NCI-H69 (cell line): ENCODE data around the gene VIPR2.

Source experiments
- DNase-seq: peaks from one replicate; lab custom pipeline; 2025; lab: John Stamatoyannopoulos, UW

Gene VIPR2

DNA sequence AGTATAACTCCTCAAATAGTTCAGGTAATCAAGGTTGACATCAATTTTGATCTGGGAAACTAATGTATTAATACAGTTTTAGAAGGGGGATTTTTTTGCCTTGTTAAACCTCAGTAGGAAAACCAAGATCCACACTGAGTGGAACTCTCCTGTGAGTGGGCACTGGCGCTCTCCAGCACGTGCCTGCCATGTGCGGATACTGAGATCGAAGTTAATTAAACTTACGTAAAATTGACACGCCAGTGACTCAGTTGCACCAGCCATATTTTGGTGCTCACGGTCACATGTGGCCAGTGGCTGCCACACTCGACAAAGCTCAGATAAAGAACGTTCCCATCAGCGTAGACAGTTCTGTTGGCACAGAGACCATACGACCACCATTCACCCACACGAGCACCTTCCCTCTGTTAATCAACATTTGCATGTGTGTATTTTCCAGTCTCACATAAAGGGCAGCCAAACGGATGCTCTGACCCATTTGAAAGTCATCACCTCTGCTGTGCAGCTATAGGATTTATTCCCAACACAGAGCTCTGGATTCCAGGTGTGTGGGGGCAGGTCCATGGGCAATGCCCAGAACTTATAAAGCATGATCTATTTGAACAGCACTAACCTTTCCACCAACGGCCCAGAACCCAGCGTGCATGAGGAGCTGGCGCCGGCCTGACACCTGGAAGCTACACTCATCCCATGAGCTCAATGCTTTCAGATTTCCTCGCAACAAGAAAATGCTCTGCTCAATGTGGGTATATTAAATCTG lies 77.7 kb downstream of the VIPR2 start:
- no peak for DNase-seq

GRCh38 chr7:159065852-159066480 lies 78.7 kb downstream of the VIPR2 start:
- DNase-seq, result no peak

- DNase-seq, result no peak
Measured at GRCh38 chr7:159064816-159065510, 79.7 kb downstream of the VIPR2 start.

DNA sequence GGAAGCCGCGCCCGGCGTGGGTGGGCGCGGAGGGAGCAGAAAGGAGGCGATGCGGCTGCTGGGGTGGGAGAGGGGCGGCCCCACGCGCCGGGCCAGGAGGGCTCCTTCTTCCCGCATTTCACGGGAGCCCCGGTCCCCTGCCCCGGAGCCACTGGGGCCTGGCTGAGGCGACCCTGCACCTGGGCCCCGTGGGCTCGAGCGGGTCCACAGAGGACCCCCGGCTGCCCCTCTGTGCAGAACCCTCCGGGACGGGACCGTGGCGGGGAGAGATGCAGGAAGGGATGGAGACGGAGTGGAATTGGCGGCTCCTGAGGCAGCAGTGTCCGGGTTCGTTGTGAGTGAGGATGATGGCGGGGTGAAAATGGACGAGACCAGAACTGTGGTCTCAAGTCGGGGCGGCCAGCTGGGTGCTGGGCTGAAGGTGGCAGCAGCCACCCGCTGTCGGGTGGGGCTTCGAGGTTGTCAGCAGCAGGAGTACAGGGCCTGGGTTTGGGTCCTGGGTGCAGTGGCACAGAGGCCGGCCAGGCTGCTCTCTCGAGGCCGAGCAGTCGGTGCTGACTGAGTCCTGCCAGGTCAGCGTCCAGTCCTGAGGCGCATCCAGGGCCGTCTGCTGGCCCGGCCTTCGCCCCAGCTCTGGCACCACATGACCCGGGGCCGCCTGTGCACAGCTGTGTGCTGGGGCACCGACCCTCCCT lies 80.4 kb downstream of the VIPR2 start:
- no peak for DNase-seq

DNA sequence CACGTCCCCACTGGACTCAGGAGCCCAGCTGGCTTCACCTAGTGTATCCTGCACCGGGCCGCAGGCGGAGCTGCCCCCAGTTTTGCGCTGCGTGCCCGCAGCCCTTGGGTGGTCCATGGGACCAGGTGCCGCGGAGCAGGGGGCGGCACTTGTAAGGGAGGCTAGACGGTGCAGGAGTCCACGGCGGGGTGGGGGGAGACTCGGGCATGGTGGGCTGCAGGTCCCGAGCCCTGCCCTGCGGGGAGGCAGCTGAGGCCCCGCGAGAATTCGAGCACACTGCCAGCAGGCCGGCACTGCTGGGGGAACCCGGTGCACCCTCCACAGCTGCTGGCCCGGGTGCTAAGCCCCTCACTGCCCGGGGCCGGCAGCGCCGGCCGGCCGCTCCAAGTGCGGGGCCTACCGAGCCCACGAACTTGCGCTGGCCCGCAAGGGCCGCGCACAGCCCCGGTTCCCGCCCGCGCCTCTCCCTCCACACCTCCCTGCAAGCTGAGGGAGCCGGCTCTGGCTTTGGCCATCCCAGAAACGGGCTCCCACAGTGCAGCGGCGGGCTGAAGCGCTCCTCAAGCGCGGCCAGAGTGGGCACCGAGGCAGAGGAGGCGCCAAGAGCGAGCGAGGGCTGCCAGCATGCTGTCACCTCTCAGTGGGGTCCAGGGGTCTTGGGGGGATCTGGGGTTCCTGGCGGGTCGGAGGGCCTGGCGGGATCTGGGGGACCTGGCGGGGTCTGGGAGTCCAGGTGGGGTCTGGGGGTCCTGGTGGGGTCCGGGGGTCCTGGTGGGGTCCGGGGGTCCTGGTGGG lies 81.4 kb downstream of the VIPR2 start:
- no peak for DNase-seq

DNA sequence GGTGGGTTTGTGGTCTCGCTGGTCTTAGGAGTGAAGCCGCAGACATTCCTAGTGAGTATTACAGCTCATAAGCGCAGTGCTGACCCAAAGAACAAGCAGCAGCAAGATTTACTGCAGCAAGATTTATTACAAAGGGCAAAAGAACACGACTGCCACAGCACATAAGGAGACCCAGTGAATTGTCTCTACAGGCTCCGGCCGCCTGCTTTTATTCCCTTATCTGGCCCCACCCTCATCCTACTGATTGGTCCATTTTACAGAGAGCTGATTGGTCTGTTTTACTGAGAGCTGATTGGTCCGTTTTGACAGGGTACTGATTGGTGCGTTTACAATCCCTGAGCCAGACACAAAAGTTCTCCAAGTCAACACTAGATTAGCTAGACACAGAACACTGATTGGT lies 82.1 kb downstream of the VIPR2 start:
- DNase-seq, result no peak

DNA sequence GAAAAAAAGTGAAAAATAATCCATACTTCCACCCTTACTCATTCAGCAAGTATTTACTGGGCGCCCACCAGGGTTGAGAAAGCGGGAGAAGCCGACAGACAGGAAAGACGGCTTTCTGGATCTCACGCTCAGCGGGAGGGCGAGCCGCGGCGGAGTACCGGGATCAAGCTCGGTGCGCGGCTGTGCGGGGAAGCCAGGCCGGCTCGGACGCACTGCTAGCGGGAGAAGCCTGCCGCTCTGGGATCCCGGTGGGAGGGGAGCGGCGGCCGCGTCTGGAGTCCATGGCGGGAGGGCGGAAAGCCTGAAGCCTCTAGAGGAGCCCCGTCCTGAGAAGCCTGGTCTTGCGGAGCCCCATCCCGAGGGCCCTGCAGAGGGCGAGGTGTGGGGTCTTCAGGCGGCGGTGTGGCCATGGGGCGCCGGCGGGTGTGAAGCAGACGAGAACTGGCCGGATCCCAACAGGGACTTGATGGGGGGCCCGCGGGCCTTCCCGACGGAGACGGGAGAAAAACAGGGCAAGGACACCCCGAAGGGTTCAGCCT lies 82.9 kb downstream of the VIPR2 start:
- no peak for DNase-seq

- DNase-seq, result no peak
Measured at GRCh38 chr7:159061209-159061608, 83.5 kb downstream of the VIPR2 start.

DNA sequence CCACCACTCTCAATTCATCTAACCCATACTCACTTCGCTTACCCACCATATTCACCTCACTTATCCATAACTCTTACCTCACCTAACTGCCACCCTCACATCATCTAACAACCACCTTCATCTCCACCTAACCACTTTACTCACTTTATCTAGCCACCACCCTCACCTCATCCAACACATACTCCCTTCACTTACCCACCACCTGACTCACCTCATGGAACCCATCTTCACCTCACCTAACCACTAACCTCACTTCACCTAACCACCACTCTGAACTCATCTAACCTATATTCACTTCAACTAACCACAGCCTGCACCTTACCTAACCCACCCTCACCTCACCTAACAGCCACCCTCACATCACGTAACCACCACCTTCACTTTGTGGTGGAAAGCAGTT lies 84.2 kb downstream of the VIPR2 start:
- DNase-seq, result no peak

- no peak for DNase-seq
Measured at GRCh38 chr7:159059629-159060028, 85.0 kb downstream of the VIPR2 start.

DNA sequence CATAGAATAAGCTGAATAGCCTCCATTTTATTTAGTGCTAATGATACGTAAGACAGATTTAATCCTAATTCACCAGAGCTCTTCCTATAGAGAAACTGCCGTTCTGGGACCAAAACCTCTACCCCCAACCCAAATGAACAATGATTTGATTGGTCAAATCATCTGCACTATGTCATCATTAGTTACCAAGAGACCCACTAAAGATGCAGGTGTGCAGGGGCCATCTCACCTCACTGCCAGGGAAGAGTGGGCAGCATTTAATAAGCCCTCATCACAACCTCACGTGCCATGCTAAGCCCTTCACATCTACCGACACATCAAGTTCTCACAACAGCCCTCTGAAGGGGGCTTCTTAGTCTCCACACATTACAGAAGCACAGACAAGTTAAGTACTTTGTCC lies 87.0 kb downstream of the VIPR2 start:
- DNase-seq, result no peak

- DNase-seq, result peak; percentile 78
Measured at GRCh38 chr7:159056737-159057136, 87.9 kb downstream of the VIPR2 start.

GRCh38 chr7:159051916-159052315 lies 92.8 kb downstream of the VIPR2 start:
- DNase-seq, result no peak

- DNase-seq, result no peak
Measured at GRCh38 chr7:159050704-159051103, 94.0 kb downstream of the VIPR2 start.

DNA sequence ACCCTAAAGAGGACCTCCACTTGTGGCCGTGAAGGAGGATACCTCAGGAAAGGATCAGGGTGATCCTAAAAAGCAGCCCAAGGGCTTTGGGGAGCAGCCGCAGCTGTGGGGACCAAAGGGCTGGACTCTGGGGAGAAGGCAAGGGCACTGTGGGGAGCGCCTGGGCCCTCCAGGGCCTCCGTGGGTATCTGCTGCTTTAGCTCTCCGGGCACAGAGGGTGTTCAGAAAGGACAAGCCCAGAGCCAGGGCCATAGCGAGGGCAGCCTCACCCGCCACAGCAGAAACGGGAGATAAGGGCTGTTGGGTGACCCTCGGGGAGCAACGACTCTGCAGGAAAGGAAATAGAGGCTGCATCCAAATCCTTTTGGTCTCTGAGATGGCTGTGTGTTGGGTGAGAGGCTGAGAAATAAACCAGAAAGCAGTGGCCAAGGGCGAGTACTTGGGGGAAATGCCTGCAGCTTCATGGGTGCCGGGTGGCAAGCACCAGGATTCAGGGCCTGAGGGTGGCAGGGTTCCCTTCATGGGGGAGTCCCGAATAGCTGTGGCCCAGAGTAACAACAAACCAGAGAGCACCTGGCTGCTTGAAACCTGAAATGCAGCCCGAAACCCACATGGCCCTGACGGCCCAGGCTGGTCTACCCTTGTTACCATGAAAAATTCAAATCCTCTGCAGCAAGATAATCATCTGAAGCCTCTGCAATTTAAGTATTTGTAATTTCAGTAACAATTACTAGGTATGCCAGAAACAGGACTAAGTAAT lies 95.2 kb downstream of the VIPR2 start:
- no peak for DNase-seq

DNA sequence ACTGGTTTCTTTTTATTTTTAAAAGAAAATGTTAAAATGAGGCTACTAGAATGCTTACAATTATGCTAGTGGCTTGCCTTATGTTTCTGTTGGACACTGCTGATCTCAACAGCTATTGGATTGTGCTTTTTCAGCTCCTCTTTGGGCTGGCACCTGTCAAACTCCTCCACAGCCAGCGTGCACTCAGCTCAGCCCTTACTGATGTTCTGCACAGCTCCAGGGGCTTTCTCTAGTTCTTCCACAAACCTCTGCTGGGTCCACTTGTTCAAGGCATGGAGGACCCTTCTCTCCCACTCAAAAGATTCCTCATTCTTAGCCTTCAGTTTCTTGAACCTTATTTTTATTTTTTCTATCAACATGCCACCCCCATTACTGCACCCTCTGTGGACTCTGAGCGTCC lies 96.0 kb downstream of the VIPR2 start:
- no peak for DNase-seq

GRCh38 chr7:159047536-159047935 lies 97.1 kb downstream of the VIPR2 start:
- DNase-seq, result no peak

GRCh38 chr7:159046300-159046699 lies 98.4 kb downstream of the VIPR2 start:
- DNase-seq, result no peak

- no peak for DNase-seq
Measured at GRCh38 chr7:159045839-159046238, 98.8 kb downstream of the VIPR2 start.

- no peak for DNase-seq
Measured at GRCh38 chr7:159042581-159043101, 102.0 kb downstream of the VIPR2 start.

GRCh38 chr7:159042103-159042502 lies 102.6 kb downstream of the VIPR2 start:
- no peak for DNase-seq
